Measurements from ENCODE around the gene ELP6.

ELP6 gene

DNA sequence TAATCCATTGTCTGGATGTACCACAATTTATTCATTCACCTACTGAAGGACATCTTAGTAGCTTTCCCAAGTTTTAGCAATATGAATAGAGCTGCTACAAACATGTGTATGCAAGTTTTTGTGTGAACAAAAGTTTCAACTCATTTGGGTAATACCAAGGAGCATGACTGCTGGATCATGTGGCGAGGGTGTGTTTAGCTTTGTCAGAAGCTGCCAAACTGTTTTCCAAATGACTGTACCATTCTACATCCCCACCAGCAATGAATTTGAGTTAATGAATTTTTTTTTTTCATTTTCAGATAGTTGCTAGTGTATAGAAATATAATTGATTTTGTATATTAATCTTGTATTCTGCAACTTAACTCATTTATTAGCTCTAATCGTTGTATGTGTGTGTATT, 20.0 kb upstream of the ELP6 start:
- no CpG with 5 or more reads among the region's 2 CpGs for WGBS, 2 experiments (ENCODE audit: insufficient coverage in 2 of 2)
- no peak overlapping the region for H3K27ac ChIP-seq (ENCODE audit: low read depth, low read length, severe bottlenecking)
- H3K9me3 ChIP-seq (ENCODE audit: control insufficient read depth, low read length), result peaks cover 6% of the 10 kb centered on the region
- H3K4me1 ChIP-seq (ENCODE audit: control insufficient read depth, insufficient read depth, low read length, poor library complexity, severe bottlenecking), result no peaks in the 10 kb centered on the region
- H3K4me3 ChIP-seq (ENCODE audit: extremely low read depth, insufficient read depth, low read length, poor library complexity, severe bottlenecking), result no peak overlapping the region
- H3K36me3 ChIP-seq (ENCODE audit: control insufficient read depth, insufficient read depth, low read length), result no peaks in the 10 kb centered on the region

DNA sequence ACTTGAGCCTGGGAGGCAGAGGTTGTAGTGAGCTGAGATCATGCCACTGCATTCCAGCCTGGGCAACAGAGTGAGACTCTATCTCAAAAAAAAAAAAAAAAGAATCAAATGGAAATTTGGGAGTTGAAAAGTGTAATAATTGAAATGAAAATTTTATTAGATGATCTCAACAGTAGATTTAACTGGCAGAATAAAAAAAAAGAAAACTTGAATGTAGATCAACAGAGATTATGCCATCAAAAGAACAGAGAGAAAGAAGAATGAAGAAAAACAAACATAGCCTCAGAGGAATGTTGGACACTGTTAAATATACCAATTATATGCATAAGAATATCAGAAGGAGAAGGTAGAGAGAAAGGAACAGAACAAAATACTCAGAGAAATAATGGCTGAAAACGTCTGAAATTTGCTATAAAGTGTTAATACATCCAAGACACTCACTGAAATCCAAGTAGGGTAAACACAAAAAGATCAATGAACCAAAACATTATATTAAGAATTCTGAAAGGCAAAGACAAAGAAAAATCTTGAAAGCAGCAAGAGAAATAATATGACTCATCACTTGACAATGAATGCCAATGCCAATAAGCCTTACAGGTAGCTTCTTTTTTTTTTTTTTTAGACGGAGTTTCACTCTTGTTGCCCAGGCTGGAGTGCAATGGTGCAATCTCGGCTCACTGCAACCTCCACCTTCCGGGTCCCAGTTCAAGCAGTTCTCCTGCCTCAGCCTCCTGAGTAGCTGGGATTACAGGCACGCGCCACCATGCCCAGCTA, 14.6 kb upstream of the ELP6 start:
- H3K9me3 ChIP-seq (ENCODE audit: control insufficient read depth, low read length), result peaks cover 2% of the 10 kb centered on the region
- no peaks in the 10 kb centered on the region for H3K36me3 ChIP-seq (ENCODE audit: control insufficient read depth, insufficient read depth, low read length)
- H3K4me1 ChIP-seq (ENCODE audit: control insufficient read depth, insufficient read depth, low read length, poor library complexity, severe bottlenecking), result no peaks in the 10 kb centered on the region
- H3K27ac ChIP-seq (ENCODE audit: low read depth, low read length, severe bottlenecking), result no peak overlapping the region
- 78 to 100% methylated on average over 1 to 3 of the region's 6 CpGs for WGBS, 2 experiments (ENCODE audit: insufficient coverage in 2 of 2)
- H3K4me3 ChIP-seq (ENCODE audit: extremely low read depth, insufficient read depth, low read length, poor library complexity, severe bottlenecking), result no peak overlapping the region

- Histone ChIP-seq H3K4me3 (ENCODE audit: extremely low read depth, insufficient read depth, low read length, poor library complexity, severe bottlenecking) (no peak overlapping the region), H3K9me3 (ENCODE audit: control insufficient read depth, low read length) (no peaks in the 10 kb centered on the region), H3K4me1 (ENCODE audit: control insufficient read depth, insufficient read depth, low read length, poor library complexity, severe bottlenecking) (no peaks in the 10 kb centered on the region), H3K27ac (ENCODE audit: low read depth, low read length, severe bottlenecking) (no peak overlapping the region), H3K36me3 (ENCODE audit: control insufficient read depth, insufficient read depth, low read length) (no peaks in the 10 kb centered on the region)
- 90 to 100% methylated on average over 1 to 2 of the region's 4 CpGs for WGBS, 2 experiments (ENCODE audit: insufficient coverage in 2 of 2)
These were observed 12.1 kb upstream of the ELP6 start for GRCh38 chr3:47525617-47526016.

GRCh38 chr3:47523310-47524073, 10.0 kb upstream of the ELP6 start:
- 79 to 81% methylated on average over 4 of the region's 4 CpGs for WGBS, 2 experiments (ENCODE audit: insufficient coverage in 2 of 2)
- no peak overlapping the region for H3K27ac ChIP-seq (ENCODE audit: low read depth, low read length, severe bottlenecking)
- no peaks in the 10 kb centered on the region for H3K9me3 ChIP-seq (ENCODE audit: control insufficient read depth, low read length)
- H3K4me3 ChIP-seq (ENCODE audit: extremely low read depth, insufficient read depth, low read length, poor library complexity, severe bottlenecking), result no peak overlapping the region
- H3K36me3 ChIP-seq (ENCODE audit: control insufficient read depth, insufficient read depth, low read length), result no peaks in the 10 kb centered on the region
- no peaks in the 10 kb centered on the region for H3K4me1 ChIP-seq (ENCODE audit: control insufficient read depth, insufficient read depth, low read length, poor library complexity, severe bottlenecking)

GRCh38 chr3:47522082-47522987, 8.8 kb upstream of the ELP6 start:
- Histone ChIP-seq H3K36me3 (ENCODE audit: control insufficient read depth, insufficient read depth, low read length) (no peaks in the 10 kb centered on the region), H3K4me3 (ENCODE audit: extremely low read depth, insufficient read depth, low read length, poor library complexity, severe bottlenecking) (no peak overlapping the region), H3K9me3 (ENCODE audit: control insufficient read depth, low read length) (no peaks in the 10 kb centered on the region), H3K27ac (ENCODE audit: low read depth, low read length, severe bottlenecking) (no peak overlapping the region), H3K4me1 (ENCODE audit: control insufficient read depth, insufficient read depth, low read length, poor library complexity, severe bottlenecking) (no peaks in the 10 kb centered on the region)
- WGBS, 2 experiments (ENCODE audit: insufficient coverage in 2 of 2), result 43 to 60% methylated on average over 12 of the region's 15 CpGs

DNA sequence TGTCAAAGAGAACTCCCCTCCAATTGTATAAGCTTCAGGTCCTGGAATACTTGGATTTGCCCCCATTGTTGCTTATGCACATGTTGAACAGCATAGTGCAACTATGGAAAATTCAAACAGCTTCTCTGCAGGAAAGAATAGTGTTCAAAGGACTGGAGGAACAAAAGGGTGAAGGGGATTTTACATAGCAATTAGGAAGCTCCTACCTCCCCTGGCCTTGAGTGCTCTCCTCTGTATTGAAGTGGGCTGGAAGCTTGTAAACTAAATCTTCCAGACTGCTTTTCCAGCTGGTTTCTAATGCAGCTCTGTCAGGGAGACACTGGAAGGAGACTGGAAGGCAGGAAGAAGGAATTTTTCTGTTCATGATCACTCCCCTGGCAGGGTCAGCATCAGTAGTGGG, 7.2 kb upstream of the ELP6 start:
- Histone ChIP-seq H3K9me3 (ENCODE audit: control insufficient read depth, low read length) (no peaks in the 10 kb centered on the region), H3K4me3 (ENCODE audit: extremely low read depth, insufficient read depth, low read length, poor library complexity, severe bottlenecking) (no peak overlapping the region), H3K36me3 (ENCODE audit: control insufficient read depth, insufficient read depth, low read length) (no peaks in the 10 kb centered on the region), H3K4me1 (ENCODE audit: control insufficient read depth, insufficient read depth, low read length, poor library complexity, severe bottlenecking) (no peaks in the 10 kb centered on the region), H3K27ac (ENCODE audit: low read depth, low read length, severe bottlenecking) (no peak overlapping the region)

GRCh38 chr3:47517937-47518336, 4.4 kb upstream of the ELP6 start:
- Histone ChIP-seq H3K4me3 (ENCODE audit: extremely low read depth, insufficient read depth, low read length, poor library complexity, severe bottlenecking) (no peak overlapping the region), H3K4me1 (ENCODE audit: control insufficient read depth, insufficient read depth, low read length, poor library complexity, severe bottlenecking) (no peaks in the 10 kb centered on the region), H3K9me3 (ENCODE audit: control insufficient read depth, low read length) (no peaks in the 10 kb centered on the region), H3K36me3 (ENCODE audit: control insufficient read depth, insufficient read depth, low read length) (no peaks in the 10 kb centered on the region), H3K27ac (ENCODE audit: low read depth, low read length, severe bottlenecking) (no peak overlapping the region)
- WGBS, 2 experiments (ENCODE audit: insufficient coverage in 2 of 2), result 100% methylated on average over 2 of the region's 2 CpGs; no CpG with 5 or more reads in 1 of the 2 experiments

DNA sequence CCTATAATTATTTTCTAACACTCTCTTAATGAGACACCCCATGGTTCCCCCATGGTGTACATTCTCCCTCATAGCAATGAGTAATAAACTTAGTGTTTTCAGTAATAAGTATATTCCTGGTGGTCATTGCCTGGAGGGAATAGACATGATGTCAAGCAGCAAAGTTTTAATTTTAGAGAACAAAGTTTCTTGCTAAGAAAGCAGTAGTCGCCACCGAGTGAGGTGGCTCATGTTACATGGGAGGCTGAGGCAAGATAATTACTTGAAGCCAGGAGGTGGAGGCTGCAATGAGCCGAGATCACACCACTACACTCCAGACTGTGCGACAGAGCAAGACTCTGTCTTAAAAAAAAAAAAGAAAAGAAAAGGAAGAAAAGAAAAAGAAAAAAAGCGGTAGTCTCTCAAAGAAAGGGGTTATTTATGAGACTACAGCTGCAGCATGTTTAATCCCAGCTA, 2.4 kb upstream of the ELP6 start:
- Histone ChIP-seq H3K4me1 (ENCODE audit: control insufficient read depth, insufficient read depth, low read length, poor library complexity, severe bottlenecking) (no peaks in the 10 kb centered on the region), H3K9me3 (ENCODE audit: control insufficient read depth, low read length) (no peaks in the 10 kb centered on the region), H3K27ac (ENCODE audit: low read depth, low read length, severe bottlenecking) (no peak overlapping the region), H3K36me3 (ENCODE audit: control insufficient read depth, insufficient read depth, low read length) (peaks cover 10% of the 10 kb centered on the region), H3K4me3 (ENCODE audit: extremely low read depth, insufficient read depth, low read length, poor library complexity, severe bottlenecking) (no peak overlapping the region)
- 65 to 100% methylated on average over 1 to 3 of the region's 5 CpGs for WGBS, 2 experiments (ENCODE audit: insufficient coverage in 2 of 2)

DNA sequence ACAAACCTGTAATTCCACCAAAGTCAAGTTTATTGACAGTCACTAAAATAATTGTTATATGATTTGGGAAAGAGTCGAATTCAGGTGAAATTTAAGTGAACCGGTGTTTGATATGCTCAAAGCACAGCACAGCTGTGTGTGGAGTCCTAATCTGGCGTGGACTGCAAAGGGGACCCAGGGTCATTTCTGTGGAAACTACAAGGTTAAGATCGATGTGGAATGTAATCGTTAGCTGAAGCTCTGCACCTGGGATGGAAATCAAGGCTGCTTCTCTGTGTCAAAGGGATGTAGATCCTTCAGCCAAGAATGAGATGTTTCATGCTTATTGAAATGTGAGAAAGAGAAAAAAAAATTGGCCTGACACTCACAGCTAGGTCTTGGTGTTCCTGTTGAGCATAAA, 1.6 kb upstream of the ELP6 start:
- Histone ChIP-seq H3K4me1 (ENCODE audit: control insufficient read depth, insufficient read depth, low read length, poor library complexity, severe bottlenecking) (no peaks in the 10 kb centered on the region), H3K4me3 (ENCODE audit: extremely low read depth, insufficient read depth, low read length, poor library complexity, severe bottlenecking) (no peak overlapping the region), H3K27ac (ENCODE audit: low read depth, low read length, severe bottlenecking) (no peak overlapping the region), H3K9me3 (ENCODE audit: control insufficient read depth, low read length) (no peaks in the 10 kb centered on the region), H3K36me3 (ENCODE audit: control insufficient read depth, insufficient read depth, low read length) (peaks cover 18% of the 10 kb centered on the region)
- 90 to 96% methylated on average over 4 to 5 of the region's 5 CpGs for WGBS, 2 experiments (ENCODE audit: insufficient coverage in 2 of 2)

GRCh38 chr3:47512416-47513124, 942 bp downstream of the ELP6 start:
- Histone ChIP-seq H3K27ac (ENCODE audit: low read depth, low read length, severe bottlenecking) (peak overlapping the region; percentile 92), H3K4me3 (ENCODE audit: extremely low read depth, insufficient read depth, low read length, poor library complexity, severe bottlenecking) (peak overlapping the region; percentile 69), H3K4me1 (ENCODE audit: control insufficient read depth, insufficient read depth, low read length, poor library complexity, severe bottlenecking) (peaks cover 2% of the 10 kb centered on the region), H3K9me3 (ENCODE audit: control insufficient read depth, low read length) (no peaks in the 10 kb centered on the region), H3K36me3 (ENCODE audit: control insufficient read depth, insufficient read depth, low read length) (peaks cover 40% of the 10 kb centered on the region)
- WGBS, 2 experiments (ENCODE audit: insufficient coverage in 2 of 2), result 12 to 22% methylated on average over 26 to 31 of the region's 36 CpGs
